NCI-H128 (cell line): Measurements from ENCODE around the gene PRIM2.
"Not testable (repeated sequence)": the region's sequence is repeated elsewhere in the genome, so short reads cannot be mapped to it uniquely, and the experiment has no call there.

Source experiments
- DNase-seq: peaks from one replicate; lab custom pipeline; 2025; ENCODE audit not compliant: unreplicated experiment; lab: John Stamatoyannopoulos, UW

PRIM2 gene

GRCh38 chr6:57307850-57308249, 9.6 kb upstream of the PRIM2 start:
- DNase-seq: no peak

GRCh38 chr6:57308755-57309154, 8.7 kb upstream of the PRIM2 start:
- not testable (repeated sequence) for DNase-seq

- not testable (repeated sequence) for DNase-seq
These were observed 7.2 kb upstream of the PRIM2 start for GRCh38 chr6:57310095-57310816.

- DNase-seq: no peak
These were observed 6.6 kb upstream of the PRIM2 start for GRCh38 chr6:57310817-57311157.

DNA sequence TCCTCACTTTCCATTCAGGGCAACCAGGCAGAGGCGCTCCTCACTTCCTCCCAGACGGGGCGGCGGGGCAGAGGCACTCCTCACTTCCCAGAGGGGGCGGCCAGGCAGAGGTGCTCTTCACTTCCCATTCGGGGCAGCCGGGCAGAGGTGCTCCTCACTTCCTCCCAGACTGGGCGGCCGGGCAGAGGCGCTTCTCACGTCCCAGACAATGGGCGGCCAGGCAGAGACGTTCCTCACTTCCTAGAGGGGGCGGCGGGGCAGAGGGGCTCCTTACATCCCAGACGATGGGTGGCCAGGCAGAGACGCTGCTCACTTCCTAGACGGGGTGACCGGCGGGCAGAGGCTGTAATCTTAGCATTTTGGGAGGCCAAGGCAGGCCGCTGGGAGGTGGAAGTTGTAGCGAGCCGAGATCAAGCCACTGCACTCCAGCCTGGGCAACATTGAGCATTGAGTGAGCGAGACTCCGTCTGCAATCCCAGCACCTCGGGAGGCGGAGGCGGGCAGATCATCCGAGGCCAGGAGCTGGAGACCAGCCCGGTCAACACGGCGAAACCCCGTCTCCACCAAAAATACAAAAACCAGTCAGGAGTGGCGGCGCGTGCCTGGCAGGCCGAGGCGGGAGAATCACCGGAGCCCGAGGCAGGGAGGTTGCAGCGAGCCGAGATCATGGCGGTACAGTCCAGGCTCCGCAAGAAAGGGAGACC, 6.0 kb upstream of the PRIM2 start:
- not testable (repeated sequence) for DNase-seq

GRCh38 chr6:57312004-57312345, 5.5 kb upstream of the PRIM2 start:
- DNase-seq: no peak

GRCh38 chr6:57313009-57313408, 4.4 kb upstream of the PRIM2 start:
- no peak for DNase-seq

- DNase-seq: no peak
These were observed 3.5 kb upstream of the PRIM2 start for GRCh38 chr6:57313711-57314471.

GRCh38 chr6:57315111-57315510, 2.3 kb upstream of the PRIM2 start:
- DNase-seq: no peak

DNA sequence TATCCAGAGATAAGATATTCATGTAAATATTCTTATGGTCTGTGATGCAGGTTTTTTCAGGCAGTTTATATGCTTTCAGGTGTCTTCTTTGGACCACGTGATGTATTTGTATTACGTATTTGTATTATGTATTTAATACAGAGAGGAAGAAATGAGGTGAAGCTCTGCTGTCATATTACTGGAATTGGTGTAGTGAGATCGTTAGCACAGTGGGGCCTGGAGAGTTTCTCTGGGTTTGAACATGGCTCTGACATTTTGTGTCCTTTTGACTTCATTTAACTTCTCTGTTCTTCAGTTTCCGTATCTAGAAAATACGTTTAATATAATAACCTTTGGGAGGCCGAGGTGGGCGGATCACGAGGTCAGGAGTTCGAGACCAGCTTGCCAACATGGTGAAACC, 1.6 kb upstream of the PRIM2 start:
- no peak for DNase-seq

- DNase-seq: peak; percentile 65
These were observed 810 bp upstream of the PRIM2 start for GRCh38 chr6:57316581-57317059.

DNA sequence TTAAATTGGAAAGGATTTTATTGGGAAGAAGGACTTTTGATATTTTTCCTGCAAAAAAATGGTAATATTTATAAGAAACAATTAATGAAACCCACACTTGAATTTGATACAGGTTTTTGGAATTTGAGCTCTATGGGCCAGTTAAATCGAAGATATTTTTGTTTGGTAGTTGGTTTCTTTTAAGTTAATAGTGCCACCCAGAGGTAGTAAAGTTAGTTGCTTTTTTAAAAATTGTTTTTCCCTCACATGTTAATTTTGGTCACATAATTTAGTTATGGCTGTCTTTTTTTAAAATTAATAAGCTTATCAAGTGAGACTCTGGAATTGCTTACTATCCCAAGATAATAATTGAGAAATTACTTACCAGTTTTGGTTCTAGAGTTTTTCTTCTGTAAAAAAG, 7.1 kb downstream of the PRIM2 start:
- no peak for DNase-seq

- no peak for DNase-seq
These were observed 9.9 kb downstream of the PRIM2 start for GRCh38 chr6:57327311-57327710.

DNA sequence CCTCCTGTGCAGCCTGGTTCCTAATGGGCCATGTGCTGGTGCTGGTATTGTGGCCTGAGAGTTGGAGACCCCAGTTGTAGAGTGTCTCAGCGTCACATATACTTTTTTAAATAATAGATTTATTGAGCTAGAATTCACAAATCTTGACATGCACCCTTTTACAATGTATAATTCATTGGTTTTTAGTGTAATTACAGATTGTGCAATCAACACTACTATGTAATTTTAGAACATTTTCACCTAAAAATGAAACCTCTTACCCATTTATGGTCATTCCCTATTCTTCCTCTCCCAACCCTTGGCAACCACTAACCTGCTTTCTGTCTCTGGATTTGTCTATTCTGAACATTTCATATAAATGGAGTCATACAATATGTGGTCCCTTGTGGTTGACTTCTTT, 10.6 kb downstream of the PRIM2 start:
- no peak for DNase-seq

- no peak for DNase-seq
These were observed 12.5 kb downstream of the PRIM2 start for GRCh38 chr6:57329933-57330332.

DNA sequence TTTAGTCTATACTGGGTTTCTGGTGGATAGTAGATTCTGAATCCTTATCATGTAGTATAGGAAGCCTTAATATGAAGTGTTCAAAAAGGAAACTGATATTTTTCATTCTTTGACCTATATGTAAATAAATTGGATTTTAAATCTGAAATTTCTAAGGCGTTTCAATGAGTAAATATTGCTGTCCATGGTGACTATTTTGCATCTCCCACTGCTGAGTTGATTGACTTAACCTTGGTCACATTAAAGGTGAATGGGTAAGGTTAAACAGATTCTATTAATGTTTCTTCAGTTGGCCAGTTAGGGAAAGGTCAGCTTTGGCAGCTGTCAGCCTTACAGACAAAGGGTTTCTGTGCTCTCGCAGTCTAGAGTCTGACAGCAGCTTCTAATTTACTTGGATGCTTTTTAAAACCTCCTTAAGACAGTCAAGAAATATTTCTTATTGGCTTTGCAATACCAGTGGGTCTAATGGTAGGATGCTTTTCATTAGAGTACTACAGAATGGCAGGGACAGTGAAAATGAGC, 24.8 kb downstream of the PRIM2 start:
- DNase-seq: no peak

DNA sequence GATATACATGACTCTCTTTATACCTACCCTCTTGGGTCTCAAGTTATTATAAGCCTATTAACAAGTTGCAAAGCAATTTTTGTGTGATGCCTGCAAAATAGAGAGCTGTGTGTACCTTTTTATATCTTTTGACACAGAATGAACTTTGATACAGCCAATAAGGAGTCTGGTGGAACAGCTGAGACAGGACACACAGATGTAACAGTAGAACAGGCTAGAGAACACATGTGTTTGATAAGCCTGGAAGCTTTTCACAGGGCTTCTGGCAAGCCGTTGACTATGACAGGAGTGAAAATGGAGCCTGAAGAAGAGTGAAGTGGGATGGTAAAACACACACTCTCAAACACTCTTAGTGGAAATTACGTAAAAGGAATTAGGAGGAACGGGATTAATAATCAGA, 25.9 kb downstream of the PRIM2 start:
- DNase-seq: not testable (repeated sequence)

DNA sequence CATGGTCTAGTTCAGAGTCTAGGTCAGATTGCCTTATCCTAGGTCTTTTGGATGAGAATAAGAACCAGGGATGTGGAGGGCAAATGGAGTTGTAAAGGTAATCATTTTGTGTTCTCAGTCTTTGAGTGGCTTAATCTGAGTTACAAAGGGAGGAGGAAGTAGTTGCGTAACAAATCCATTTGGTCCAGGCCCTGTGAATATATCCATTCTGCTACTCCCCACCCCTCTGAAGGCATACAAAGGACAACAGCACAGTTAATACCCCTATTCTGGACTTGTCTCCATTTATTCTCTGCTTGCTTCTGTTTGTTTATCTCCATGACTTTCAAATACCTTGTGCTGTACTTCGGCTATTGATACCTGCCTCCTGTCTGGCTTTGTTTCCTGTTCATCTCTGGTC, 29.3 kb downstream of the PRIM2 start:
- not testable (repeated sequence) for DNase-seq

GRCh38 chr6:57347597-57347996, 30.2 kb downstream of the PRIM2 start:
- DNase-seq: not testable (repeated sequence)

GRCh38 chr6:57350443-57350842, 33.0 kb downstream of the PRIM2 start:
- DNase-seq: not testable (repeated sequence)

GRCh38 chr6:57352596-57352995, 35.2 kb downstream of the PRIM2 start:
- not testable (repeated sequence) for DNase-seq

- DNase-seq: not testable (repeated sequence)
These were observed 40.9 kb downstream of the PRIM2 start for GRCh38 chr6:57358319-57358718.
